ENCODE data around the gene ALDH1L1.

- TF ChIP-seq CTCF (IDR thresholded peaks at IDR 0.05) (no peak), POLR2A (IDR thresholded peaks at IDR 0.05) (no peak)
Observed at GRCh38 chr3:126125781-126126251, 54.6 kb downstream of the ALDH1L1 start.

Data from body of pancreas (tissue), 4 donors.